Measurements from ENCODE around the gene REG4. TPM values are rescaled to one million over a fixed set of nuclear protein-coding genes. Genes with fewer than 3 reads are reported as not detected.

Gene REG4
- total RNA-seq, 1 donor from 2014 or later = not detected

DNA sequence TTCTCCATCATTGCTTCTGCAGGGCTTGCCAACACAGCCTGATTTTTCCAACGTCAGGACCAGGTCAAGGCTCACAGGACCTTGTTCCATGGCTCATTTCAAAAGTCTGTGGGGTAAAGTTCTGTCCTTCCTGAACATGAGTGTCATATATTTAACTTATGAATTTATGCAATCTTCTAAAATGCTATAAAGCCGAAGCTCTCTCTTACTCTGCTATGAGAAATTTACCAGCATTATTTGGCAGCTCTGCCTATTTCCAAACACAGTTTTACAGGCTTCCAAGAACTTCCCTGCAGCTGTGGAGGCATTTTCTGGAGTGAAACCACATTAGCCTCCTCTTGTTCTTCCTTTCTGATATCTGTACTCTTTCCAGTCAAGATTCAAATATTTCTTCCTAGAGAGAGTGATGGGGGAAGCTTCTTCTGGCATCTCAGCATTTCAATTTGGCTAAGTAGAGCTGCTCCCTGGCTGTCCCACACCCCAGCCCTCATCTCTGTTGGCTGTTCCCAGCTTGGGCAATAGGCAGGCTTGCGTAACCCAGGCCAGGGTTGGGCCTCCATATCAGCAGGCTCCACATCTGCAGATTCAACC is 27.0 kb downstream of the REG4 start:
- peak; percentile 88 for ATAC-seq (ENCODE audit: poor library complexity)
- DNase-seq = peak; percentile 86
- intact Hi-C loops (cut with DNase I) = no loop called here

DNA sequence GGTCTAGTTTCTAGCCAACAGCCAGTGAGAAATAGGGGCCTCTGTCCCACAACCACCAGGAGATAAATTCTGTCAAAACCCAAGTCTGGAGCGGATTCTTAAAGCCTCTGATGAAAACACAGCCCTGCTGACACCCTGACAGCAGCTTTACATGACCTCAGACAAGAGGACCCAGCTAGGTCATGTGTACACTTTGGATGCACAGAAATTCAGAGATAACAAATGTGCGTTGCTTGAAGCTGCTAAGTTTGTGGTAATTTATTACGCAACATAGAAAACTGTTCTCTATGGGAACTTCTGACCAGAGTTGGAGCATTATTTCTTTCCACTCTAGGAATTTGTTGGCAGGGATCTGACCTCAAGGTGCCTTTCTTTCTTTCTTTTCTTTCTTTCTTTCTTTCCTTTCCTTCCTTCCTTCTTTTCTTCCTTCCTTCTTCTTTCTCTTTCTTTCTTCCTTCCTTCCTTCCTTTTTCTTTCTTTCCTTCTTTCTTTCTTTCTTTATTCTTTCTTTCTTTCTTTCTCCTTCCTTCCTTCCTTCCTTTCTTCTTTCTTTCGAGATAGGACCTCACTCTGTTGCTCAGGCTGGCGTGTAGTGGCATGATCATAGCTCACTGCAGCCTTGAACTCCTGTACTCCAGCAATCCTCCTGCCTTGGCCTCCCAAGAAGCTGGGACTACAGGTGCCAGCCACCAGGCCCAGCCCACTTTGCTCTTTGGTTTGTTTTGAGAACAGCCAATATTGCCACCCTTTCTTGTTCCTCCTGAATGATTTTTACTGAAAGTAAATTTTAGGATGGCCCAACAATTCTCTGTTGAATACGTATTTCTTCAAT is 27.7 kb downstream of the REG4 start:
- peak; percentile 45 for ATAC-seq (ENCODE audit: poor library complexity)
- DNase-seq = no peak
- intact Hi-C loops (cut with DNase I) = no loop called here

DNA sequence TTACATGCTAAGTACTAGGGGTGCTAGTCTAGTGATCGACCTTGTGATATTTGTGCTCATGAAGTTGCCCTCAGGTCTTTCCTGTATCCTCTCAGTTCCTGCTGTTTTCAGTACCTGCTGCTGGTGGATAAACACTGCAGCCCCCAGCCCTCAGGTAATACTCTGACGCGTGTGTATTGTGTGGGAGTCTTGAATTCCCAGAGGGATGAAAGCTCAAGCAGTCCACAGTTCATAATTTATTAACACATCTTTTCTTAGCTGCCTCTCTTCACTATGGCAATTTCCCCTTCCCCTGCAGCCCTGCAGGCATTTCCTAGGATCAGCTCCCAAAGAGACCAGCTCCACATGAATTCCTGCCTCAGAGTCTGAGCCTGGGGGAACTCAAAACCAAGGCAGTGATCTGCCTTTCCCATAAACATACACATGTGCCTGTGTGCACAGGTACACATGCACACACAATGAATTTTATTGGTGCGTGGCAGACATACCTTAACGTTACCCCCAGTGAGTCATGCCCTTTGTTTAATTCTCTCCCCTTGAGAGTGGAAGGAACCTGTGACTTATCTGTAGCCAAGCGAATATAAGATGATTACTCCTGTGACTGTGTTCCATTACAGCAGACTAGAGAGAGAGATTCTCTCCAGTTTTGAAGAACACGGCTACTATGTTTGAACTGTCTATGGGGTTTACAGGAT is 28.5 kb downstream of the REG4 start:
- no peak for DNase-seq
- no peak for ATAC-seq (ENCODE audit: poor library complexity)
- intact Hi-C loops (cut with DNase I) = no loop called here

DNA sequence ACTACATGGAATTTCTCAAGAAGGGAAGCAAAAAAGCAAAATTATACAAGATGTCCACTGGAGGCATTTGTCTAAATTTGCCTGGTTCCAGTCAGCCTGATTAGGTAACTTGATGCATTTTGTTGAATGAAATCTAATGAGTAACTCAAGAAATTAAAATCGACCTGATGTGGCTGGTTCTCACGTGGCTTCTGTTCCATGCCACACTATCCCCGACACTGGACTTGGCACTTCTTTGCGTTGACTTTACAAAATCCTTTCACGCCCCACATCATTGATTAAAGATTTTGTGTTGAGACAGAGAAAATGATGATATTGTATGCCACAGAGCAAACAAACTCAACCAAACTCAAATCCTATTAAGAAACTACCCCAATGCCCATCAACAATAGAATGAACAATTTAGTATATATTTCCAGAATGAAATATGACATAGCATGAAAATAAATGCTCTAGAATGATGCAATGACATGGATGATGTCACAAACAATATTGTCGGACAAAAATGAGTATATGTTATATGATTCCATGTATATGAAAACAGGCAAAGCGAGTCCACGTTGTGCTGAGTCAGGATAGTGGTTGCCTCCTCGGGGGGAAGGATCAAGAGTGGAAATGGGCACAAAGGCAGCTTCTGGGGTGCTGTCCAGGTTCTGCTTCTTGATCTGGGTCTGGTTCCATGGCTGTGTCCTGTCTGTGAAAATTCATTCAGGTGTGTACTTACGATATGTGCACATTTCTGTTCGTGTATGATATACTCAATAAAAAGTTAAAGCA is 29.6 kb downstream of the REG4 start:
- ATAC-seq (ENCODE audit: poor library complexity) = no peak
- intact Hi-C loops (cut with DNase I) = no loop called here

DNA sequence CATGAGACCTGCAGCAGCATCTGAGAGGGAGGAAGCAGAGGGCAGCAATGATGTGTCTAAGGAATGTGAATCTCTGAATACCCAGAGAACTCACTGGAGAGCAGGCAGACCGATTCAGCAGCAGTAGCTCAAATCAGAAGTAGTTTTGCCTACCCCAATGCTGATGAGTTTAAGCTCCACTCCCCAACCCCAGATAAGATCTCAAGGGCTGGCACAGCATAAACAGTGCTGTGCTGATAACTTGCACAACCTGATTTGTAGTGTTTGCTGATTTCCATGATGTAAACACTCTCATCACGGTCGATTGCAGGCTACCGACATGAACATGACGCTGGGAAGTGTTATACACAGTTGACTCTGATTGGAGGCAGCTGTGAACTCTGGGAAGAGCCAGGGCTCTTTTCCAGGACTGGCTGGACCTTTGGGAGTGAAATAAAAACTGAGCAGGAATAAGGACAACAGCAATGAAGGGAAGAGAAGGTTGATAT is 31.3 kb downstream of the REG4 start:
- DNase-seq = peak; percentile 54
- intact Hi-C loops (cut with DNase I) = no loop called here

More for the DNA sequence above, 29.6 kb downstream of the REG4 start:
- DNase-seq = no peak

DNA sequence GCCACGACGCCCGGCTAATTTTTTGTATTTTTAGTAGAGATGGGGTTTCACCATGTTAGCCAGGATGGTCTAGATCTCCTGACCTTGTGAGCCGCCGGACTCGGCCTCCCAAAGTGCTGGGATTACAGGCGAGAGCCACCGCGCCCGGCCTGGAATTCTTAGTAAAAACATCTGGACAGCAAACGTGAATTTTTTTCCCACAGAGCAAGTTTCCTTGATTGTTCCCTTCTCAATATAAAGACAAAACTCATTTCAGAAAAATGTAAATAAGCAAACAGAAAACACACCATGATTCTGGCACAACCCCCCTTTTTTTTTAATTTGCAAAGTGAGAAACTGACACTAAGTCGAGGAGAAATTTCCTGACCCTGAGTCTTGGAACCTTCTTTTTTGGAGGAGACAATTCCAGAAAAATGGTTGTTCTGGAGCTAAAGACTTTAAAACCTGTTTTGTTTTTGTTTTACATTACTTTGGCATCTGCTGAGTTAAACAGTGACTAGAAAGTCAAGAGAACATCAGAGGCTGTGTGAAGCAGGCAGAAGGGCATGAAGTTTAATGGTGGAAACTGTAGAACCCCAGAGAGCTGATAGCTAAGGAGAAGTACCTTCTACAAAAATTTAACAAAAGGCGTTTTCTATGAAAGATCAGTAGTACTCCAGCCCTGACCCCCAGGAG is 32.2 kb downstream of the REG4 start:
- DNase-seq (no peak), ATAC-seq (ENCODE audit: poor library complexity) (no peak)
- intact Hi-C loops (cut with DNase I) = no loop called here

More for the DNA sequence above, 31.3 kb downstream of the REG4 start:
- peak; percentile 81 for ATAC-seq (ENCODE audit: poor library complexity)

DNA sequence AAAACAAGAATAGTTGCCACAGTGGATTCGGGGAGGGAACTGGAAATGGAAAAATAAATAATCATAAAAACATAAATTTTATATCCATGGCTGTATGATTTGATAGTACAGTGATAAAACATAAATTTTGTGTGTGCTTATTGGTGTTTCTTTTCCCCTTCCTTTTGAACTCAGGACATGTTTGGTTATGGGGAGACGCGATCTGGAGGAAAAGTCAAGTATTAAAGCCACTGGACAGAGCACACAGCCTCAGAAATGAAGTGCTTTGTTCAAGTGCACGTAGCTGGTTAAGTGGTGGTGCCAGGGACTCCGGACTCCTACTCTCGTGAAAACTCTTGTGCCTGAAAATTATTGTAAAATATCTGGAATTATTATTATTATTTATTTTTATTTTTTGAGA is 32.9 kb downstream of the REG4 start:
- ATAC-seq (ENCODE audit: poor library complexity) (no peak), DNase-seq (no peak)
- intact Hi-C loops (cut with DNase I) = no loop called here

DNA sequence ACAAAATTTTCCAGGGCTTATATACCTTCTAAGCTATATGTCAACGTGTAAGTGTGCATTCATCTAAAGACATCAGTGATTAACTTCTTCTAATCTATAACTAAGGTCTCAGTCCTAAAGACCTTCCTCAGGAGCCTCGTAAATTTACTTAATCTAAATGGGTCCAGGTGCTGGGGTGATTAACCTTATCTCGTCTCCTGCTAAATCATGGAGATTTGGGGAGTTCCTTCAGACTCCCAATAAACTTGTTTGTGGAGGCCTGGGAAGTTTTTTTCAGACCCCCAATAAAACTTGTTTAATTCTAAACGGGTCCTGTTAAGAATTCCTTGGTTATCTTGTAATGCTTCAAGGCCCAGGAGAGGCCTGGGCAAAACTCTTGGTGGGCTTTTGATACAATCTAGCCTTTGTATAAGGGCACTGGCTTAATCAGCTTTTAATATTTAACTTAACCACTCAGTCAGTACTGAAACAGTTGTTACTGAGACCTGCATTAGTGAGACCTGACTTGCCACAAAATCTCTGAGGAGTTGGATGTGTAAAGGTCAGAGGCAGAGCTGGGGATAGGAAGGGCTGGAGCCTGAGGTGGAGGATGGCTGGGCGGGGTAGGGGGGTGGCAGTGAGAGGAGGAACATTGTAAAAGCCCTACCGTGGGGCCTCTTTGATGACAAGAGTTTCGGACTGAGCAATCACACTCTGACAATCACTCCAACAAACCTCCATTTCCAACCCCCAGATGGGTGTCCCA is 36.3 kb downstream of the REG4 start:
- intact Hi-C loops (cut with DNase I) = no loop called here
- no peak for ATAC-seq (ENCODE audit: poor library complexity)
- no peak for DNase-seq

DNA sequence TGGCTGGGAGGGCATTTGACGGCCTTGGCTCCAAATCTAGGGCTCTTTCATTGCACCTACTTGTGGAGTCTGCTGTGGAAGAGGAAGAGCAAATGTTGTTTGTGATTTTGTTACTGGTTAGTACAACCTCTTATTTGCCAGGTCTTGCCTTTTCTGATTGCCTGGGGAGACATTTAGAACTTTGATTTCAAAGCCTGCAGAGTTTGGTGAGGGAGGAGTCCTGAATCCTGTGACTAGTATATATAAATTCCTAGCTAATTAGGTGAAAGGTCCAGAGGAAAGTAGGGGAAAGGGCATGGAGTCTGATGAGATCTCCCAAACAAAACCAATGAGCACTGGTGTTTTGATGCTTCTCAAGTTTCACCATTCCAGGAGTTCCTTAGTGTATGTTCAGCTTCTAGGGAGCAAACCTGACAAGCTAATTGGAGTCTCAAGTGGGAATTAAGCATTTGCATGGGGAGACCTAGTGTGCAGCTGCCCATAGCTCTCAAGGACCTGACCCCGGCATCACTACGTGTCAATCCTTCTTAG is 37.5 kb downstream of the REG4 start:
- DNase-seq (no peak), ATAC-seq (ENCODE audit: poor library complexity) (peak; percentile 68)
- intact Hi-C loops (cut with DNase I) = no loop called here

DNA sequence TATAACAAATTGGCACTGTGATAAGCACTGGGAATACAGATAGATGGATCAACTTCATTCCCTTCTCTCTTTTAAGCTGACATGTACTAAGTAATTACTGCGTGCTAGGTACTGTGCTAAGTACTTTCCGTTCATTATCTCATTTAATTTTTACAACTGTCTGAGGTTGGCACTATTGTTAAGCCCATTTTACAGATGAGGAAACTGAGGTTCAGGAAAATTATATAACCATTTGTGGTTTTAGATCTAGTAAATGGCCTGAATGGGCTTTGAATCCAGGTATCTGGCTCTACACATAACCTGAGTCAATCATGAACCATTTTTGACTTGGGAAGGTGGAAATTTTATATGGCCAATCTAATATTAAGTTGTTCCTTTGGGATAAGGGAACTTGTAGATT is 39.0 kb downstream of the REG4 start:
- ATAC-seq (ENCODE audit: poor library complexity) (no peak), DNase-seq (no peak)
- intact Hi-C loops (cut with DNase I) = no loop called here

DNA sequence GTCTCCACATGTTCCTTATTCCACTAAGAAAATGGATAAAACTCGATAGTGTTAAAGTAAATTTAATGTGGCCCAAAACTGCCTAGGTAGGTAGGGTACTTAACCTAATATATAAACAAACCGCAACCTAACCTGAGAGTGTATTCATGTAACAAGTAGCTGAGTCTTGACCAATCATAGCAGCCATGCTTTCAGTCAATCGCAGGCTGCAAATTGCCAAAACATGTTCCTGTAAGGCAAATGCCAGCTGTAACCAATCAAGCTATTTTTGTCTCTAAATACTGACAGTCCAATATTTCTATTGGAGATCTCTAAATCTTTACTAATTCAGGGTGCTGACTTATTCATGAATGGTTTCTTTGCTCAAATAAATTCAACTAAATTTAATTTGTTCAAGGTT is 39.5 kb downstream of the REG4 start:
- ATAC-seq (ENCODE audit: poor library complexity) (no peak), DNase-seq (no peak)
- intact Hi-C loops (cut with DNase I) = no loop called here

DNA sequence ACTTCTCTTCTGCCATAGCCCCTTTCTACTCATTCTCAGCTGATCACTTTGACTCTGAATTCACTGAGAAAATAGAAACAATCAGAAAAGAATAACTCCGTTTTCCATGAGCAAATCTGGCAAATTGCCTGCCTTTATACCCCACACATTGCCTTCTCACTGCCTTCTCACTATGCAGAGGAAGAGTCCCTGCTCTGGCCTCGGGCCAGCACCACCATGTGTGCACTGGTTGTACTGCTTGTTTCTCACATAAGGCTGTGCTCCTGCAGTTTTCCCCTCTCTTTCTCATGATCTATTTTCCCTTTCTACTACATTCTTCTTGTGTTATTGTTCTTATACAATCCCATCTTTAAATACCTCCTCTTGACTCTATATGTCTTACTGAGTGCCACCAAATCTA is 40.2 kb downstream of the REG4 start:
- intact Hi-C loops (cut with DNase I) = no loop called here
- no peak for DNase-seq
- ATAC-seq (ENCODE audit: poor library complexity) = no peak

DNA sequence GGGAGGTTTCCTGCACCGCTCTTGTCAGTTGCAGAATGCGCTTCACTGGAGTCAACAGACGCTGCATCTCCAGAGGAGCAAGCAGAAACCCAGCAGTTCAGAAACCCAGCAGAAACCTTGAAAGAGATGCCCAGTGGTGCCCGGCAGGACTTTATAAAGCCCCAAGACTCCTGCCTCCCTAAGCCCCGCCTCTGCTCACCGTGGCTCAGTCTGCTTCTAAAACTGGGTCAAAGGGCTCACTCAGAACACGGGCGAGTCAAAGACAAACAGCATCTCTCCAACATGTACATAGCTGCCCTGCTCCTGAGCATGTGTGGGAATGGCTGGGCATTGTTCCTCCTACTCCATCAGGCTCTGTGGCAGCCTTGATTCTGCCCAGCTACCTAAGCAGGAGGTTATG is 42.5 kb downstream of the REG4 start, which contains the start of gene HMGCS2:
HMGCS2 (minus strand) TSS at position 128 of the 400 bp plus-strand sequence; CDS start at position 67, 61 bp downstream.
- DNase-seq (peak; percentile 47), ATAC-seq (ENCODE audit: poor library complexity) (peak; percentile 79)
- intact Hi-C loops (cut with DNase I) = no loop called here

DNA sequence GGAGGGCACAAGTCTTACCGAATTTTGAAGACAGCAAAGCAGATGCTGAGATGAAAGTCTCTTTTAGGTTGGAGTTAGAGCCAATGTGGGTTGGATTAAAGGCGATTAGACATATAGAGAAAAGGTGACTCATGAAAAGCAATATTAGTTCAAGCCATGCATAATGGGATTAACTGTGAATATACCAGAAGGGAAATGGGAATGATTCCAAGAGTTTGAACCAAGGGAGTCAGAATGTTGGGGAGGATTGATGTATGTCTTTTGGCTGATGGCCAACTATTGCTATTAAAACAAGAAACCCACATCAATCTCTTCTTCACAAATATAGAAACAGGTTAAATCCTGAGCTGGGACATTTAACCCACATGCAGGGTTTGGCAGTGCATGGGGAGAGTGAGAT is 43.8 kb downstream of the REG4 start:
- ATAC-seq (ENCODE audit: poor library complexity) (no peak), DNase-seq (no peak)
- intact Hi-C loops (cut with DNase I) = no loop called here

DNA sequence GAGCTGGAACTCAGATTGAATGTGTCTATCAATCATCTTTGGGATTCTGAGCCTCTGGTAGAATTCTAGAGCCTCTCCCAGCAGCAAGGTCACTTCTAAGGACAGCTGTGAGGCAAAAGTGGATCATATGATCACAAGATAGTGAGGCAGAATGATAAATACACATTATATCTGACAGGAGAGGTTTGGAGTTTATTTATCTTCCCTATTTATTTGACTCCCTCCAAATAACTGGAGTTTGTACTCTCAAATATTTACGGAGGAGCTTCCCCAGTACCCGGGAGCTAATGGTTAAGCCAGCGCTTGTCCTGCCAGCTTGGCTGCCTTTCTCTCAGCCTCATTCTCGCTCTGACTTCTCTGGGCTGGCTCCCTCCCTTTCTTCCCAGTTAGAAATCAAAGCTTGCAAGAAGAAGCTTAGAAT is 44.9 kb downstream of the REG4 start:
- ATAC-seq (ENCODE audit: poor library complexity) (peak; percentile 57), DNase-seq (no peak)
- intact Hi-C loops (cut with DNase I) = no loop called here

DNA sequence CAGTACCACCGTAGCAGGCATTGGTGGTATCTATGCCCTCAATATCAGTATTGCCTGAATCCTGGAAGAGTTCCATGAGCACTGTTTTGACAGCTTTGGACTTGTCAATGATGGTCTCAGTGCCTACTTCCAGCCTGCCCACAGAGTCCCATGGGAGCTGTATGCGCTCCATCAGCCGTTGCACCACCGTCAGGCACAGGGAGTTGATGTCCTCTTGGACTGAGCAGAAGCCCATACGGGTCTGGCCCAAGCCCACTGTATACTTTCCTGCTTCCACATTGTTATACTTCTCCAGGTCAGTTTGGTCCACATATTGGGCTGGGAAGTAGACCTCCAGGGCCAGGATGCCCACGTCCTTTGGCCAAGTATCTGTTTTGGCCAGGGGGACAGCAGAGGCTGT is 47.0 kb downstream of the REG4 start:
- intact Hi-C loops (cut with DNase I) = no loop called here
- ATAC-seq (ENCODE audit: poor library complexity) (no peak), DNase-seq (no peak)

DNA sequence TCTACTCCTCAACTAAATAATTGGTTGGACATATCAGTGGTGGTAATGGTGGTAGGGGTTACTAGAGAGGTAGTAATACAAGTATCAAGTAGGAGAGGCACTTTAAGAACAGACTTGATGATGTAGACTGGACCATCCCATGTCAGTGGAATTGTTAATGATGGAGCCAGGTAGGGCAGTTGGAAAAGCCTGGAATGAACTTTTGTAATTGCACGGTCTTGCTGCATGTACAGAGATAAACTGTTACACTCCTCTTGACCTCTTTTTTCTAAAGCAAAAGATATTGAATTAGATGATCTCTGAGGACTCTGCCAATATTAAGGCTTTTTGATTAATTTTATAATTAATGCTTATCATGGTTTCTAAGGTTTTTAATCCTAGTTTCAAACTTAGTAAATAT is 48.3 kb downstream of the REG4 start:
- no peak for ATAC-seq (ENCODE audit: poor library complexity)
- intact Hi-C loops (cut with DNase I) = no loop called here
- DNase-seq = no peak

All from Right ventricle myocardium superior (tissue), 1 donor.